ENCODE data around the gene KLC3. TPM values are rescaled to one million over a fixed set of nuclear protein-coding genes. Genes with fewer than 3 reads are reported as not detected.

The KLC3 gene
- total and polyA plus RNA-seq, 2 donors (not counting 1 experiment from before 2014, with no cell fraction given), result 0.09 to 0.17 TPM

GRCh38 chr19:45382426-45382825 lies 41.9 kb downstream of the KLC3 start:
- H2AFZ ChIP-seq (ENCODE audit: low read length), result no peak overlapping the region
- H3K4me1 ChIP-seq (ENCODE audit: control insufficient read depth, extremely low read depth, insufficient read depth, low read length), result peaks cover 6% of the 10 kb centered on the region
- no peak overlapping the region for H3K27ac ChIP-seq (ENCODE audit: insufficient read depth, low read length)
- H3K27me3 ChIP-seq (ENCODE audit: control insufficient read depth, insufficient read depth, low read length), result no peaks in the 10 kb centered on the region
- H3K4me3 ChIP-seq (replicated peaks in 1 of 4; ENCODE audit: control extremely low read depth in 1 of 4, insufficient read depth in 1 of 4, low read depth in 3 of 4, low read length in 4 of 4), result no peak overlapping the region
- H3K36me3 ChIP-seq (ENCODE audit: control insufficient read depth, insufficient read depth, low read length), result no peaks in the 10 kb centered on the region
- no peaks in the 10 kb centered on the region for H3K9me3 ChIP-seq (ENCODE audit: control insufficient read depth, insufficient read depth, low read depth, low read length)
- no peak overlapping the region for H3K4me2 ChIP-seq (ENCODE audit: extremely low read depth, insufficient read depth, low read length)
- TF ChIP-seq CTCF (conservative IDR thresholded peaks at IDR 0.05 in 1 of 2, IDR thresholded peaks at IDR 0.05 in 1 of 2; ENCODE audit: low read depth in 1 of 2, low read length in 2 of 2), result no peak
- no peak for TF ChIP-seq EZH2 (IDR thresholded peaks at IDR 0.05; ENCODE audit: low read length, missing control alignments)
- no peaks in the 10 kb centered on the region for H4K20me1 ChIP-seq (ENCODE audit: control insufficient read depth, extremely low read depth, insufficient read depth, low read length)
- H3K79me2 ChIP-seq (ENCODE audit: control insufficient read depth, insufficient read depth, low read length), result no peaks in the 10 kb centered on the region
- DNase-seq (ENCODE audit: low read depth in 2 of 2), result no peak
- H3K9ac ChIP-seq (ENCODE audit: insufficient read depth, low read length), result no peak overlapping the region

GRCh38 chr19:45385392-45386221 lies 45.1 kb downstream of the KLC3 start:
- H3K36me3 ChIP-seq (ENCODE audit: control insufficient read depth, insufficient read depth, low read length), result no peaks in the 10 kb centered on the region
- H3K4me2 ChIP-seq (ENCODE audit: extremely low read depth, insufficient read depth, low read length), result peak overlapping the region; percentile 51
- no peaks in the 10 kb centered on the region for H3K4me1 ChIP-seq (ENCODE audit: control insufficient read depth, extremely low read depth, insufficient read depth, low read length)
- H3K79me2 ChIP-seq (ENCODE audit: control insufficient read depth, insufficient read depth, low read length), result no peaks in the 10 kb centered on the region
- TF ChIP-seq EZH2 (IDR thresholded peaks at IDR 0.05; ENCODE audit: low read length, missing control alignments) (no peak), CTCF (conservative IDR thresholded peaks at IDR 0.05 in 1 of 2, IDR thresholded peaks at IDR 0.05 in 1 of 2; ENCODE audit: low read depth in 1 of 2, low read length in 2 of 2) (no peak)
- H3K9ac ChIP-seq (ENCODE audit: insufficient read depth, low read length), result peak overlapping the region; percentile 16
- peak overlapping the region in 1 of 4 experiments; percentile 4 for H3K4me3 ChIP-seq (replicated peaks in 1 of 4; ENCODE audit: control extremely low read depth in 1 of 4, insufficient read depth in 1 of 4, low read depth in 3 of 4, low read length in 4 of 4)
- no peak for DNase-seq (ENCODE audit: low read depth in 2 of 2)
- no peaks in the 10 kb centered on the region for H4K20me1 ChIP-seq (ENCODE audit: control insufficient read depth, extremely low read depth, insufficient read depth, low read length)
- no peaks in the 10 kb centered on the region for H3K27me3 ChIP-seq (ENCODE audit: control insufficient read depth, insufficient read depth, low read length)
- H3K27ac ChIP-seq (ENCODE audit: insufficient read depth, low read length), result no peak overlapping the region
- H3K9me3 ChIP-seq (ENCODE audit: control insufficient read depth, insufficient read depth, low read depth, low read length), result no peaks in the 10 kb centered on the region
- H2AFZ ChIP-seq (ENCODE audit: low read length), result peak overlapping the region; percentile 30

- no peak overlapping the region for H3K4me3 ChIP-seq (replicated peaks in 1 of 4; ENCODE audit: control extremely low read depth in 1 of 4, insufficient read depth in 1 of 4, low read depth in 3 of 4, low read length in 4 of 4)
- H3K9me3 ChIP-seq (ENCODE audit: control insufficient read depth, insufficient read depth, low read depth, low read length), result no peaks in the 10 kb centered on the region
- H2AFZ ChIP-seq (ENCODE audit: low read length), result no peak overlapping the region
- H3K9ac ChIP-seq (ENCODE audit: insufficient read depth, low read length), result no peak overlapping the region
- no peak overlapping the region for H3K27ac ChIP-seq (ENCODE audit: insufficient read depth, low read length)
- TF ChIP-seq EZH2 (IDR thresholded peaks at IDR 0.05; ENCODE audit: low read length, missing control alignments) (no peak), CTCF (conservative IDR thresholded peaks at IDR 0.05 in 1 of 2, IDR thresholded peaks at IDR 0.05 in 1 of 2; ENCODE audit: low read depth in 1 of 2, low read length in 2 of 2) (no peak)
- DNase-seq (ENCODE audit: low read depth in 2 of 2), result no peak
- H3K4me2 ChIP-seq (ENCODE audit: extremely low read depth, insufficient read depth, low read length), result no peak overlapping the region
- H3K79me2 ChIP-seq (ENCODE audit: control insufficient read depth, insufficient read depth, low read length), result no peaks in the 10 kb centered on the region
- no peaks in the 10 kb centered on the region for H3K36me3 ChIP-seq (ENCODE audit: control insufficient read depth, insufficient read depth, low read length)
- no peaks in the 10 kb centered on the region for H3K27me3 ChIP-seq (ENCODE audit: control insufficient read depth, insufficient read depth, low read length)
- no peaks in the 10 kb centered on the region for H3K4me1 ChIP-seq (ENCODE audit: control insufficient read depth, extremely low read depth, insufficient read depth, low read length)
- H4K20me1 ChIP-seq (ENCODE audit: control insufficient read depth, extremely low read depth, insufficient read depth, low read length), result no peaks in the 10 kb centered on the region
Observed at GRCh38 chr19:45391346-45391745, 50.8 kb downstream of the KLC3 start.
